Middle frontal gyrus (tissue), 1 donor: ENCODE data around the gene NLRX1.
"Not testable (repeated sequence)": the region's sequence is repeated elsewhere in the genome, so short reads cannot be mapped to it uniquely, and the experiment has no call there.

Experiments used
- DNase-seq: peaks from one replicate; pipeline ENCODE4 v3.0.0-alpha.2; 2015; ENCODE audit warnings: low spot score; ENCODE audit errors: extremely low spot score

The NLRX1 gene

DNA sequence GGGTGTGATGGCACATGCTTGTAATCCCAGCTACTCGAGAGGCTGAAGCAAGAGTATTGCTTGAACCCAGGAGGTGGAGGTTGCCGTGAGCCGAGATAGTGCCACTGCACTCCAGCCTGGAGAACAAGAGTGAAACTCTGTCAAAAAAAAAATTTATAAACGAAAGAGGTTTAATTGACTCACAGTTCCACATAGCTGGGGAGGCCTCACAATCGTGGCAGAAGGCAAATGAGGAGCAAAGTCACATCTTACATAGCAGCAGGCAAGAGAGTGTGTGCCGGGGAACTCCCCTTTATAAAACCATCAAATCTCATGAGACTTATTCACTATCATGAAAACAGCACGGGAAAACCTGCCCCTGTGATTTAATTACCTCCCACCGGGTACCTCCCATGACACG is 15.9 kb downstream of the NLRX1 start:
- not testable (repeated sequence) for DNase-seq

DNA sequence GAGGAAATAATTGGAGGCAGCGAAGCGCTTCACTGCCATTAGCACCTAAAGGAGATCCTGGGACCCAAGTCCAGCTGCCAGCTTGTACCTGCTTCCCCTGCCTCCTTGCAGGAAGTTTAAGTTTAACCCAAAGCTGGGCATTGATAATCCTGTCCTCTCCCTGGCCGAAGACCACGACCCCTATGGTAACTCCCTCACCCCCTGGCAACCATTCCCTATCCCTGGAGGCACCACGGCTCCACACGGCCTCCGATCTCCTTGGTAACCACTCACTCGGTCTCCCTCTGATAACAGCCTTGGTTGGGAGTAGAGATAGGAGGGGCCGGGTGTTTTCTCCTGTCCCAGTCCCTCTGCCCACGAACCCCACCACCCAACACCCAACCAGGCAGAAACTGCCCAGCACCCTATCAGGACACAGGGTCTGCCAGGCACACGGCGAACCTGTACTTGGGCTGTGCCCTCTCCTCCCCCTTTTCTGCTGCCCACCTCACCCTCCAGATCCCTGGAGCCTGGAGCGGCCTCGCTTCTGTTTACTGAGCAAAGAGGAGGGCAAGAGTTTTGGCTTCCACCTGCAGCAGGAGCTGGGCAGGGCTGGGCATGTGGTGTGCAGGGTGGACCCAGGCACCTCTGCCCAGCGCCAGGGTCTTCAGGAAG is 17.6 kb downstream of the NLRX1 start:
- DNase-seq, result no peak

DNA sequence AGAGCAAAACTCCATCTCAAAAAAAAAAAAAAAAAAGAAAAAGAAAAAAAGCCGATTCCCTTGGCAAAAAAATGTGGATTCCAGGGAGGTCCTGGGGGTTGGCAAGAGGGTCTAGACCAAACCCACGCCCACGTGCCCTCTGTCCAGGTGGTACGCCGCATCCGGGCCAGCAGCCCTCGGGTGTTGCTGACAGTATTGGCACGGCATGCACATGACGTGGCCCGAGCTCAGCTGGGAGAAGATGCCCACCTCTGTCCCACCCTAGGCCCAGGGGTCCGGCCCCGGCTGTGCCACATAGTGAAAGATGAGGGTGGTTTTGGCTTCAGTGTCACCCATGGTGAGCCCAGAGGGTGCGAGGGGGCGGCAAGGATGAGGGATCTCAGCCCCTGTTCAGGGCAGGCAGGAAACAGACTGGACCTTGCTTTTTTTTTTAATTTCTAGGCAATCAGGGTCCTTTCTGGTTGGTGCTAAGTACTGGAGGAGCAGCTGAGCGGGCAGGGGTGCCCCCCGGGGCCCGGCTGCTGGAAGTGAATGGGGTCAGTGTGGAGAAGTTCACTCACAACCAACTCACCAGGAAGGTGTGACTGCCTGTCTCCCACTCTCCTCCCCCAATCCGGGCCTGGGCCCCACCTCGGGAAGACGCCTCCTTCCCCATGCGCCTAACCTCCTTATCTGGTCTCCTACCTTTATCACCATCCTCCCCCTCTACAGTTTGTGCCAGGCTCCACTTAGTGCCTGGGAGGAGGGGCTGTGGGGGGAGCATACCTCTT is 18.8 kb downstream of the NLRX1 start:
- no peak for DNase-seq

DNA sequence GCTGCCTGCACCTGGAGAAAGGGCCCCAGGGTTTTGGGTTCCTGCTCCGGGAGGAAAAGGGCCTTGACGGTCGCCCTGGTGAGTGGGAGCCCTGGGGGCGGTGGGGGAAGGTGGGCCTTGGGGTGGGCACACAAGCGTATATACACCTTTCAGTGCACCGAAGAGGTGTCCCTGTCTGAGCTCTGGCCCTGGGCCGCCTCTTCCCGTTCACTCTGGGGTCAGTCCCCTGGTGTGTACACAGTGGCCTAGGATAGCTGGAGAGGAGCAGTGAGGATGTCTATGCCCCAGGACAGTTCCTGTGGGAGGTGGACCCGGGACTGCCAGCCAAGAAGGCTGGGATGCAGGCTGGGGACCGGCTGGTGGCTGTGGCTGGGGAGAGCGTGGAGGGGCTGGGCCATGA is 19.5 kb downstream of the NLRX1 start:
- no peak for DNase-seq

DNA sequence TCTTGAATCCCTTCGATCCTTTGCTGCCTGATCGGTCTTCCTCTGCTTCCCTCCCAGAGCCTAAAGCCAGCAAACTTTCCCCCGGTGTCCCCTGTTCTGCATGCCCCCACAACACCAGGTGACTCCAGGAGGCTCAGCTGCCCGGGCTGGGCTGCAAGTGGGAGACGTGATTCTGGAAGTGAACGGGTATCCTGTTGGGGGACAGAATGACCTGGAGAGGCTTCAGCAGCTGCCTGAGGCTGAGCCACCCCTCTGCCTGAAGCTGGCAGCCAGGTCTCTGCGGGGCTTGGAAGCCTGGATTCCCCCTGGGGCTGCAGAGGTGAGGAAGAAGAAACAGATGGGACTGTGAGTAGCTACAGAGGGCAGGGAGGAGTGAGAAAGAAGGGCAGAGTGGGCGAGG is 20.4 kb downstream of the NLRX1 start:
- no peak for DNase-seq

DNA sequence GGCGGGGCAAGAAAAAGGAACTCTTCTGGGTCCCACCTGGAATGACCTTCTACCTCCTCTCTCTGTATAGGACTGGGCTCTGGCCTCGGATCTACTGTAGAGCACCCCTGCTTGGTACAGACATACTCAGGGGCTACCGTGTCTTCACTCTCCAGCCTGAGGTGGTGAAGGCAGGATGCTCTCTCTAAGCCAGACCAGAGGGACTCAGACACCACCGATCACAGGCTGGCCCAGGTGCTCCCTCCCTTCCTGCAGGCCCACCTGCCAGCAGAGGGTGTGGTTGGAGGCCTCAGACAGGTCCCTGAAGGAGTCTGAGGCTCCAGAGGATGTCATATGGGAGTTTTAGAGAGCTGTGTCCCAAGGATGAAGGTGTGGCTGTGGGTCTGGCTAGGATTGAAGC is 20.9 kb downstream of the NLRX1 start:
- no peak for DNase-seq

DNA sequence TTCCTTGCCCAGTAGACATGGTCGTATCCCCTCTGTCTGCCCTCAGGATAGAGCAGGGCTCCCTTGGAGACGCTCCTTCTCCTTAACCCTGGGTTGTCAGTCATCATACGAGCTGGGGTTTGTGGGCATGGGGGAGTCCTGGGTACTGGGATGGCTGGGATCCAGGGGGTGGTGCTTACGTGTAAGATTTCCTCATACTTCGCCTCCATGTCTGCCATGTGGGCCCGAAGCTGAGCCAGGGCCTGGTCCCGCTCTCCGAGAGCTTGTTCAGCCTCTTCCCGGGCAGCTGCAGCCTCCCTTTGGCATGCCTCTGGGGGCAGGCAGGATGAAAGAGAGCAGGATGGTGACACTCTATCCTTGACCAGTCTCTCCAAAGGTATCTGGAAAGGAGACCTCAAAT is 22.0 kb downstream of the NLRX1 start:
- no peak for DNase-seq

DNA sequence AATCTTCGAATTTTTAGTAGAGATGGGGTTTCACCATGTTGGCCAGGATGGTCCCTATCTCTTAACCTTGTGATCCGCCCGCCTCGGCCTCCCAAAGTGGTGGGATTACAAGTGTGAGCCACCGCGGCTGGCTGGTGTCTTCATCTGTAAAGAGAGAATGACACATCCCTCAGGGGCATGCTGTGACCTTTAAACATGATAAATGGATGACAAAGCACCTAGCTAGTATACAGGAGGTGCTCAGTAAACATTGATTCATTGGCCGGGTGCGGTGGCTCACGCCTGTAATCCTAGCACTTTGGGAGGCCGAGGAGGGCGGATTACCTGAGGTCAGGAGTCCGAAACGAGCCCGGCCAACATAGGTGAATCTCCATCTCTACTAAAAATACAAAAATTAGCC is 22.7 kb downstream of the NLRX1 start:
- DNase-seq, result not testable (repeated sequence)

DNA sequence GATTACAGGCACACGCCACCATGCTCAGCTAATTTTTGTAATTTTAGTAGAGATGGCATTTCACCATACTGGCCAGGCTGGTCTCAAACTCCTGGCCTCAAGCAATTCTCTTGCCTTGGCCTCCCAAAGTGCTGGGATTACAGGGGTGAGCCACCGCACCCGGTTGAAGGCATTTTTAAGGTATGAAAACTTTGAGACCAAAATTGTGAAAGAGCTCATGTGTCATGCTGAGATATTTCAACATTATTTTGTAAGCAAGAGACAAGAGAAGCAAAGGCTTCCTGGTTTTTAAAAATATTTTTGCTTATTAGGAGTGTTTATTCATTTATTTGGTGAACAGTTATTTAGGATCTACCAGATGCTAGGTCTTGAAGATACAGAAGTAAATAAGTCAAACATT is 23.6 kb downstream of the NLRX1 start:
- no peak for DNase-seq

DNA sequence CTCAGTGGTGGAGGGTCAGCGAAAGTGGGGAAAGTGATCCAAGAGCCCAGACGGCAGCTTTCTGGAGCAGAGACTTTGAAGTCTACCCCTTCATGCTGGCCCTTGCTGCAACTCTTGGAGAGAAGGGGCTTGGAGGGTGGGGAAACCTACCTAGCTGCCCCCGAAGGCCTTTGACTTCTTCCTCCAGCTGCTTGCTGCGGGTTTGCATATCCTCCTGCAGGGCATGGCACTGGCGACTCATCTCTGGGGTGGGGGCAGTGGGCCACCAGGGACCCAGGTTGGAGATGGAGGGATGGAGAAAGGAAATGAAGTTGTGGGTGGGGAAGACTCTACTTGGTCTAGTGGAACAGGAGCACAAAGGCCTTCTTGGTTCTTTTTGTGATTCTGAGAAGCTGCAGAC is 24.5 kb downstream of the NLRX1 start:
- DNase-seq, result no peak

DNA sequence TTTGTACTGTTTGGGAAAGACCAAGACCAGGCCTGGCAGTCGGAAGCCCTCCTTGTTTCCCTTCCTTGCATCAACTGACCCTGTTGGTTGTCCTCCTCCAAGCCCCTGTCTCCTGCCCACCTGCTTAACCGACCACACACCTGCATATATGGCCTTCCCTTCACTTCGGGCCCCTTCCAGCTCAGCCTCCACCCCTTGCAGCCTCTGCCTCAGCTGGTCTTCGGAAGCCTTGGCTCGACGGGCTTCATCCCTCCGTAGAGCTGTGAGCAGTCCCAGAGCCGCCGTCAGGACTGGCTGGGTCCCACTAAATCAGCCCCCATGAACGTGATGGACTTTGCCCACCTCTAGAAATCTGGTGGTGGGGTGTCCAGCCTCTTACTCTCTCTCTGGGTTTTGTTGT is 25.1 kb downstream of the NLRX1 start:
- no peak for DNase-seq

DNA sequence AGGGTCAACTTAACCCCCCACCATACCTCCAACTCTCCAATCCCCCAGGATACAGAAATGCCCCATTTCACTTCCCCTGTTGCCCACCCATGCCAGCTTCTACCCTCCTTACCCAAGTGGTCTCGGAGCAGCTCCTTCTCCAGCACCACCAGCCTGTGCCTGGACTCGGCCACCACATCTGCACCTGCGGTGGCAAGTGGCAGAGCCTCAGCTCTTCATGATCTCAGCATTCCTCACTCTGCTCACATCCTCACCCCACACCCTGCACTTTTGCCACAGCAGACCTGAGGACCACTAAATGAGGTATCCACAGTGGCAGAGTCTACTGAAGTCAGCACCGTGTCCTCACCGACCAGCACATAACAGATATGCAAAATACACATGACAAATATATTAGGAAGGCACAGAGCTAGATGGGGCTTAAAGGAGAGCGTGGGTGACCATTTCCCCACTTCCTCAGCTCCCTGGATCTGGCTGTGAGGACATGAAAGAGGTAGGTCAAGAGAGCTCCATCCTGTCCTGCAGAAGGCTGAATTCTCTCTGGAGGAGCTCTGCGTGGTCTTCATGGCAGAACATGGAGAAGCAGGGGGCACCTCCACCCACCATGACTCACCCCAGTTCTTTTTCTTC is 26.4 kb downstream of the NLRX1 start:
- DNase-seq, result no peak

DNA sequence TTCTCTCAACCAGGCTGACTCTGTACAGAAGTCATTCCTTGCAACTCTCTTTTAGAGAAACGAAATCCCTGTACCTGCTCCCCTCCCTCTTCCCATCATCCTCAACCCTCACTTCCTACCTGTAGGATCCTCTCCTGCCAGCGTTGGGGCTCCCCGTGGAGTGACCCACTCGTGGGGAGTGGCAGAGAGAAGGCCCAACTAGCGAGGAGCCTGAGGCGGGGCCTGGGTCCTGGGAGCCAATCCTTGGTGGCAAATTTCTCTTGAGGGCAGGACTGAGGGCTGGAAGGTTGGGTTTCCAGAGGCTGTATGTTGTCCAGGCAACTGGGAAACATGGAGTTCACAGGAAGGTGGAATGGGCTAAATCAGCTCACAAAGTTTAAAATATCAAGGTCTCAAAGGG is 27.2 kb downstream of the NLRX1 start:
- DNase-seq, result no peak

DNA sequence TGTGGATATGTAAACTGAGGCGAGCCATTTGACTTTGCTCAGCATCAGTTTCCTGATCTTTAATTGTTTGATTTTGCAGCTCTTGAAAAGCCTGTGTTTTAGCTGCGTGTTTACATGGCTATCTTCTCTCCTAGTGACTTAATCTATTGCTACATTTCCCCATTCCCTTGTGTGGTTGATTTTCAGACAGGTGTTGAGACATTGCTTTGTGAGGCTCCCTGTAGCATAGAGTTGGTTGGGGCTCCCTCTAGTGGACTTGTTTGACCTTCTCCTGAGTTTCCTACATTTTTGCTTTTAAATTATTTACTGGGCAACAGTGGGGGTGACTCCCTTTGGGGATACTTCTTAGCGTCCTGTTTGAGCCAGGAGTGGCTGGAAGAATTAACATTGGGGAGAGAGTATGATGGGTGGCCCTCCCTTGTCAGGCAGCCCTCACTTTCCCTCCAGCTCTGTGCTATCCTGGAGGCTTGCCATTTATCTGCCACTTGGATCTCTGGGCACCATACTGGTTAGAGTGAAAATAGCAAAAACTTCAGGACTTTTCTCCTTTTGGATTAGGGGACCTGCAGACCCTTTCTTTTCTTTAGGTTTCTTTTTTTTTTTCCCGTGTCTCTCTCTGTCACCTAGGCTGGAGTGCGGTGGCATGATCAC is 28.4 kb downstream of the NLRX1 start:
- DNase-seq, result peak; percentile 33

DNA sequence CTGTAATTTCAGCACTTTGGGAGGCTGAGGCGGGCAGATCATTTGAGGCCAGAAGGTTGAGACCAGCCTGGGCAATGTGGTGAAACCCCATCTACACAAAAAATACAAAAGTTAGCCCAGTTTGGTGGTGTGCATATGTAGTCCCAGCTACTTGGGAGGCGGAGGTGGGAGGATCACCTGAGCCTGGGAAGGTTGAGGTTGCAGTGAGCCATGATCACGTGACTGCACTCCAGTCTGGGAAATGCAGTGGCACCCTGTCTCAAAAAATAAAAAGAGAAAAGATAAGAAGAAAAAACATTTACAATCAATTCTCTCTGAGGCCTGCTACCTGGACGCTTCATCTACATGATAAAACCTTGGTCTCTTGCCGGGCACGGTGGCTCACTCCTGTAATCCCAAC is 30.4 kb downstream of the NLRX1 start:
- DNase-seq, result no peak

DNA sequence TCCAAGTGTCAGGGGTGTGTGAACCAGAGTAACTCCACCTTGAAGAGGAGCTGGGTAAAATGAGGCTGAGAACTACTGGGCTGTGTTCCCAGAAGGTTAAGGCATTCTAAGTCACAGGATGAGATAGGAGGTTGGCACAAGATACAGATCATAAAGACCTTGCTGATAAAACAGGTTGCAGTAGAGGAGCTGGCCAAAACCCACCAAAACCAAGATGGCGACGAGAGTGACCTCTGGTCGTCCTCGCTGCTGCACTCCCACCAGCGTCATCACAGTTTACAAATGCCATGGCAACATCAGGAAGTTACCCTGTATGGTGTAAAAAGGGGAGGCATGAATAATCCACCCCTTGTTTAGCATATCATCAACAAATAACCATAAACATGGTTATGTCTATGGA is 32.7 kb downstream of the NLRX1 start:
- not testable (repeated sequence) for DNase-seq

DNA sequence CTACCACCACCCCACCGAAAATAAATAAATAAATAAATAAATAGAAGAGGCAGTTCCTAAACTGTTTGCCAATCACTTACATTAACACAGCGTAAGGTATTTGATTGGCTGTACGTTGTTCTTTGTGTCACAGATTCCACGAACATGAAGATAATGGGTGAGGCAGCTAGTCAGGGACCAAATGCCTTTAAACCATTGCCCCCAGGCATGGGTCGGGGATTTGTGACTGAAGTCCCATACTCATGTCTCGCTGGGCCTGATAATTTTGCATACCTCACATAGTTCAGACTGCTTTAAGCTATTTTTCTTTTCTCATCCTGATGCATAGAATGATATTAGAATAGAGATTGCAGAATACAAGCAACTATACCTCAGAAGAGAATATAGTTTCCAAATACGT is 34.0 kb downstream of the NLRX1 start:
- no peak for DNase-seq

DNA sequence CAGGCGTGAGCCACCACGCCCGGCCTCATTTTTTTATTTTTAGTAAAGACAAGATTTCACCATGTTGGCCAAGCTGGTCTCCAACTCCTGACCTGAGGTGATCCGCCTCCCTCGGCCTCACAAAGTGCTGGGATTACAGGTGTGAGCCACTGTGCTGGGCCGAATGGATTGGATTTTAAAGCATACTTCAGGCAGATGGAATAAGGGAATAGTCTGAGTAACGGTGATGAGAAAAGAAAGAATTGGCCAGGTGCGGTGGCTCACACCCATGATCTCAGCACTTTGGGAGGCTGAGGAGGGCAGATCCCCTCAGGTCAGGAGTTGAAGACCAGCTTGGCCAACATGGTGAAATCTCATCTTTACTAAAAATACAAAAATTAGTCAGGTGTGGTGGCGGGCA is 35.5 kb downstream of the NLRX1 start:
- DNase-seq, result no peak

DNA sequence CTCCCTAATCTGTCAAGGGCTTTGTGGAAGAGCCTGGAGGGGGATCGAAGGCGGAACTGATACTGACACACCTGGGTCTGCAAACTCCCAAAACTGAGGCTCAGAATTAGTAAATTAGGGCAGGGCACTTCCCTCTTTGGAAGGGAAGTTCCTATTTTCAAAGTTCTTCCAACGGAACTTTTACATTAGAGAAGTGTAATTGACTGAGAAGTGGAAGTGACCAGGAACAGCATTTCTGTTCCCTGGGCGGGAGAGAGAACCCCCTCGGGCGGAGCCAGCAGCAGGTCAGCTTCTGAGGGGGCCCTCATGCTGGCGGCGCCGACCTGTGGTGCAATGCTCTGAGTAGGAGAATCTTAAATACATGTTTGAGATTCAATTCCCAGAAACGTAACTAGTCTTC is 36.6 kb downstream of the NLRX1 start:
- no peak for DNase-seq

DNA sequence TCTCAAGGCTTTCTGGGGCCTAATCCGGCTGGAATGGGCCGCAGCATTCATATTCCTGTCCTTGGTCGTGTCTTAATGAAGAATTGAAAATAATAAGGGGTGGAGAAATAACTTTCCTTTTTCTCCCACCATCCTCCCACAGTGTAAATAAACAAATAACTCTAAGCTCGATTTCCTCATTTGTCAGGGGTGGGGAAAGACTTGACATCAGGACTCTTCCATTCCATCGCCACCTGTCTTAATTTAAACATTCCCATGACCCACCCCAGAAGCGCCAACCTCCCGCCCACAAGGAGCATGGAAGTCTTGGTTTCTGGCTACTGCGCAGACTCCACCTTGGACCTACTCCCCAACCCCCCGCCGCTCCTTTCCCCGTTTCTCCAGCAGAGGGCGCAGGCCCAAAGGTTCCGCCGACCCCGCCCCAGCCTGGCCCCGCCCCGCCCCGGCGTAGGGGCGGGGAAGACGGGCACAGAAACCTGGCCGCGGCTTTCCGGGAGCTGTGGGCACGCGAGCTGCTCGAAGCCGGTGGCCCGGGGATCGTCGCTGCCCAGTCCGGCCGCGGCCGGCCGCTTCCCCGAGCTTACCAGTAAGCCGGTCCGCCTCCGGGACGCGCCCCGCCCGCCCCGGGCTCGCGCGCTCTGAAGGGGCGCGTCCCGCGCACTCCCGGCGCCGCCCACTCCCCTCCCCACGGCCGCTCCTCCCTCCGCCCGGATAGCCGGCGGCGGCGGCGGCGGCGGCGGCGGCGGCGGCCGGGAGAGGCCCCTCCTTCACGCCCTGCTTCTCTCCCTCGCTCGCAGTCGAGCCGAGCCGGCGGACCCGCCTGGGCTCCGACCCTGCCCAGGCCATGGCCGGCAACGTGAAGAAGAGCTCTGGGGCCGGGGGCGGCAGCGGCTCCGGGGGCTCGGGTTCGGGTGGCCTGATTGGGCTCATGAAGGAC is 37.3 kb downstream of the NLRX1 start, which contains the start of gene CBL:
TSS of gene CBL (plus strand) at position 766 of the 937 bp plus-strand sequence. CDS start at position 845, 79 bp downstream.
- DNase-seq, result peak; percentile 87
